NCI-H446 (cell line): ENCODE data around the gene RIMS4.
"Not testable (repeated sequence)": the region's sequence is repeated elsewhere in the genome, so short reads cannot be mapped to it uniquely, and the experiment has no call there.

Experiments used
- DNase-seq, 2 experiments: peaks; one replicate each; lab custom pipeline; 2025; lab: John Stamatoyannopoulos, UW

Gene RIMS4

GRCh38 chr20:44795836-44796235 lies 14.5 kb downstream of the RIMS4 start:
- DNase-seq = no peak

DNA sequence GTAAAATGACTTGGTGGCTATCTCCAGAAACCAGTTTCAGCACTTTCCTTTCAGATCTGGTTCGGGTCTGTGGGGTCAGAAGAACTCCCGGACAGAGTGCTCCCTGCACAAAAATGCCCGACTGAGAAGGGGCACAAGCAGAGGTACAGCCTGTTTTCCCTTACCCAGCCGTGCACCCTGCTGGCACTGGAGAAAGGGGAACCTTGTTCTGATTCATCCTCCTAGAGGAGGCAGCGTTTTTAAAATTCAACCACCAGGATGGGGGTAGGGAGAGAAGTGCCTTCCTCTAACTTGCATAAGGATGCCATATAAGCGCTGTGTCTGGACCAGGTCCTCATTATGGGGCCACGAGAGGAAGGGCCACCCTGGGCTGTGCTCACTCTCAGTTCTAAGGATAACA lies 17.6 kb downstream of the RIMS4 start:
- no peak for DNase-seq

DNA sequence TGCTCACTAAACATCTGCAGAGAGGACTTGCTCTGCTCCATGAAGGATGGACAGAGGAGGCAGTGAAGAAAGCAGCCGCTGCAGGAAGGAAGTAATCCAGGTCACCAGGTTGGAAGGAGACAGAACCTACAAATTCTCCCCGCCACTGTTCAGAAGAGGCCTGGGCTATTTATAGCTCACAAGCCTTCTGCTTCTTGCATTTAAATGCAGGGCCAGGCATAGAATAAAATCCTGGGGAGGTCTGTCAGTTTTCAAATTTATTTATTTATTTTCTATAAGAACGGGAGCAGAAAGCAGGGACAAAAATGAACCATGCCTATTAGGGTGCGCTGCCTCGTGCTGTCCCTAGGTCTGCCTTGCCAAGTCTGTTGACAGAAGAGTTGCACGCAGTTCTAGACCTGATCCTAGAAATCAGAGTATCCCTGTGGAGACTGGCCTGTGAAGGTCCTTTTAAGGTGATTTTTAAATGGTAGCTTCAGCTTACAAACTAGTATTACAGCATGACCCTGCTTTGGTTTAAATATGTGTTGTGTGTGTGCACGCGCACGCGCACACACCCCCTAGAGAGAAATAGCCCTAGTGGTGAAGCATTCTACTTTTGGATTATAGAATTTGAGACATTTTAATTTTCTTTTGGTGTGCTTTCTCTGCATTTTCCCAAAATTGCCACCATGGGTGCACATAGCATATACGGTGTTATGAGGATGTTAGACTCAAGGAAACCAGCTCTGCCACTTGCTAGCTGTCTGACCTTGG lies 19.5 kb downstream of the RIMS4 start:
- DNase-seq = no peak

GRCh38 chr20:44788706-44789456 lies 21.5 kb downstream of the RIMS4 start:
- DNase-seq = no peak

DNA sequence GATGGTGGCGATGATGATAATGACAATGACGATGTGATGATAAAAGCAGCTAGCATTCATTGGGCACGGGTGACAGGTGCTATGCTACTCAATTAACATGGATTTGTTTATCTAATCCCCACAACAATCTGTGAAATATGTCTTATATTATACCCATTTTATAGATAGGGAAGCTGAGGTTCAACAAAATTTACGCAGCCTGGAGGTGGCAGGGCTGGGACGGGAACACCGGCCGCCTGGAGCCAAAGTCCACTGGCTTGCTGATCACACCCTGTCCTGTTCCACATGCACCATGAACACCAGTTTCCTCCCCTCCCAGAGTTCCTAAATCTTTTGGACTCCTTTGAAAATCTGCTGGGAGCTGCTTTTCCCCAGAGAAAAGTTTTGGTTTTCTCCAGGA lies 23.0 kb downstream of the RIMS4 start:
- no peak for DNase-seq

DNA sequence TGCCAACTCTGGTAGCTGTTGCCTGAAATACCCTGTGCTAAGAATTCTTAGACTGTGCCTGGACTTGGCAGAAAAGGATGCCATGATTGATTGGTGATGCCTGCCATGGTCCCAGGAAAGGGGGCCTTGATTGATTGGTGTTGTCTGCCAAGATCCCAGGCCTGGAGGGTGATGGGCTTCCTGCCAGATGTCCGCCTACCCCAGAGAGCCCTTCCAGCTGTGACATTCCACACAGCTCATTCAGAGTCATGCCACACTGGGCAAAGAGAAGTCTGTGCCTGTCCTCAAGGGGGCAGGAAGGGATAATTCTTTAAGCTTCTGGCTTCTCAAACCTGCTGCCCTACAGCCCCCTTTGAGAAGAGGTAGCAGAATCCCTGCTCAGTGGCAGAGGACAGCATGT lies 24.6 kb downstream of the RIMS4 start:
- DNase-seq = peak; percentile 33 to 67

- DNase-seq = no peak
Measured at GRCh38 chr20:44784688-44785087, 25.7 kb downstream of the RIMS4 start.

DNA sequence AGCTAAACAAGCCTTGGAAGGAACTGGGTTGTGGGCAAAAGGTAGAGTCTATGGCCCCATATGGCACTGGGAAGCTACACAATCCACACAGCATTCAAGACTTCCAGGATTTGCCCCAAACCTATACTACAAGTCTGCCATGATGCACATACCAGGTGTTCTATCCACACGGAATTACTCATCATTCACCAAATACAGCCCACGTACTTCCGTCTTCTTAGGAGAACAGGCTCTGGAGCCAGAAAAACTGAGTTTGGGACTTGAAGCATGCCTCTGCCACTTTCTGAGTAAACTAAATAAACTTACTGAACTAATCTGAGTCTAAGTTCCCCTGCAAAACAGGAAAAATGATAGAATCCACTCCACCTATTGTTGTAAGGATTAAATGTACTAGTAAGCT lies 28.6 kb downstream of the RIMS4 start:
- DNase-seq = no peak

GRCh38 chr20:44781118-44781517 lies 29.2 kb downstream of the RIMS4 start:
- no peak for DNase-seq

DNA sequence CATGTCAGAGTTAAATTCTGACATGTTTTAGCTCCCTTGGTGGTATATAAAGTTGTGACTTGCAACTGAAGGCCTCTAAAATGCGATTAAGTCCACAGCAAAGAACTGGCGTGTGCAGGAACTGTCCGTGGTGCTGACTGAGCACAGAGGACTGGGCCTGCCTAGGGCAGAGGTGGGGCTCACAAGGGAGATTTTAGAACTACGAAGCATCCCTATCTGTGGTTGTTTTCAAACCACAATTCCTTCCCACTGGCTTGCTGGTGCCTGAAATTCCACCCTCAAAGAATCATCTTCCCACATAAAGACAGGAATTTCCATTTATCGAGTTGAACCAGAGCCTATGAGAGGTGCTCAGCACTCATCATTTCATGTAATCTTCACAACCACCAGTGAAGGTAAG lies 30.1 kb downstream of the RIMS4 start:
- no peak for DNase-seq

GRCh38 chr20:44776980-44777379 lies 33.4 kb downstream of the RIMS4 start:
- DNase-seq = no peak

DNA sequence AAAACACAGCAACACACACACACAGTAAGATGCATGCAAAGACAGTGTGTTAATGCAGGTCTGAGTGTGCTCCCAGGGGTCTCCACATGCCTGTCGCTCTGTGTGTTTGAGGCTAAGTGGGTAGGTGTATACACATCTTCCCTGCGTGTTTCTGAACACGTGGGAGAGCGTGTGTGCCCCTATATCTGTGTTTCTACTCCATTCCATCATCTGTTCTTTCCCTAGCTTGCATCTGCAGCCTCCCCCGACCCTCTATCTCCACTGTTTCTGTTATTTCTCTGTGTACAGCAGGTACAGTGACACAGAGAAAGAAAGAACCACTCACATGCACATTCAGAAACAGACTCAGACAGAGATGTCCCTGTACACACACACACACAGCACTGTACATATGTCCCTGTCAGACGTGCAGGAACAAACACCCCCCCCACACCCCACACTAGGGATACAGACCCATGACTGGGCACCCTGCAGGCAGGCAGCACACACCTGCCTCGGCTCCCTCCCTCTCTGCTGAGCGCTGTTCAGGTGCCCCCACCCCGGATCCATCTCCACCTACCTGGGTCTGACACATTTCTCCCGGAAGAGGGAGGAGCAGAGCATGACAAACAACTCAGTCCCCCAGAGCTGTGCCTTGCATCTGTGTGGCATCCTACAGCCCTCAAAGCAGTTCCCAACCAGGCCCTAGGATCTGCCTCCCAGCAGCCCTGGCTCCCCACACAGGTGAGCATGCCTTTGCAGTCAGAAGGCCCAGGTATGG lies 37.1 kb downstream of the RIMS4 start:
- no peak for DNase-seq

GRCh38 chr20:44772636-44773035 lies 37.7 kb downstream of the RIMS4 start:
- DNase-seq = no peak

DNA sequence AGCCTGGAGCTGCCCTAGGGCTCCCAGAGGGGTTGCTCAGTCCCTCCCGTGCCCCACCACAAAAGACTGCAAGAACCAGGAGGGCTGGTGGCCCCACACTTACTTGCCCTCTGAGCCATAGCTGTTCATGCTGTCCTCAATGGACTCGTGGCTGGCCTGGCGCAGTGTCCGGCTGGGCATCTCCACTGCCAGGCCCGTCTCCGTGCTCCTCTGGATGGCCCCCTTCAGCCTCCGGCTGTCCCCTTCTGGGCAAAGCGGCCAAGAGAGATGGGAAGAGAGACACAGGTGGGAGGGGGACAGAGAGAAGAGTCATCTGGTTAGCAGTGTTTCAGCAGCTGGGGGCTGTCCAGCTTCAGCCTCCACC lies 39.2 kb downstream of the RIMS4 start:
- DNase-seq = no peak

GRCh38 chr20:44770484-44771171 lies 39.7 kb downstream of the RIMS4 start:
- no peak for DNase-seq

GRCh38 chr20:44769481-44769863 lies 40.9 kb downstream of the RIMS4 start:
- DNase-seq = no peak

GRCh38 chr20:44768854-44769480 lies 41.4 kb downstream of the RIMS4 start:
- DNase-seq = no peak

GRCh38 chr20:44768256-44768655 lies 42.1 kb downstream of the RIMS4 start:
- DNase-seq = no peak

GRCh38 chr20:44765701-44766347 lies 44.5 kb downstream of the RIMS4 start:
- DNase-seq = peak; percentile 64 to 83

GRCh38 chr20:44765091-44765490 lies 45.3 kb downstream of the RIMS4 start:
- DNase-seq = no peak

GRCh38 chr20:44763798-44764197 lies 46.5 kb downstream of the RIMS4 start:
- not testable (repeated sequence) for DNase-seq
